NCI-H526 (cell line): ENCODE results near the gene DENND2A.
"Not testable (repeated sequence)": the region's sequence is repeated elsewhere in the genome, so short reads cannot be mapped to it uniquely, and the experiment has no call there.

ENCODE experiments used
- DNase-seq, 2 experiments: peaks; one replicate each; lab custom pipeline; 2025; lab: John Stamatoyannopoulos, UW

Gene DENND2A

DNA sequence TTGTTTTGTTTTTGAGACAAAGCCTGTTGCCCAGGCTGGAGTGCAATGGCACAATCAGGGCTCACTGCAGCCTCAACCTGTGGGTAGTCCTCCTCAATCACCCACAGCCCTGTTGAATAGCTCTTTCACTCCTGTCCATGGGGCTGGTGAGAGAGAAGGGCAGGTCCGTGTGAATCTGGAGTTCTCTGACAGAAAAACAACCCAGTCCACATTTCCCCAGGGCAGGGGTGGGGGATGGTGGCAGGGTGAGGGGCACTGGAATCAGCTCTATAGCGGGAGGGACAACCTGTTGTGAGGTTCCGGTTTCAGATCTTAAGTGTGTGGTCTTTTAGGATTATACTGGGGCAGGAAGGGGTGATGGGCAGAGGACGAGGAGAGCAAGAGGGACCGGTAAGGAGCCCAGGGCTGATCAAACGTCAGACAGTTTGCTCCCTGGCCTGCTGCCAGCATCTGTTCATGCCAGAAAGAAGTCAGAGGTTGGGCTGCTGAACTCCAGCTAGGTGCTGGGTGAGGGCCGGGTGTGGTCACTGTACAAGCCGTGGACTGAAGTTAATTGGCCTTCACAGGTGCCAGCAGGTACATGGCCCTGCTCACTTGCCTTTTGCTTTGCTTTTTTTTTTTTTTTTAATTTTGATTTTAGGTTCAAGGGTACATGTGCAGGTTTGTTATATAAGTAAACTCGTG, 128.2 kb downstream of the DENND2A start:
- peak in 1 of 2 experiments; percentile 65 for DNase-seq

DNA sequence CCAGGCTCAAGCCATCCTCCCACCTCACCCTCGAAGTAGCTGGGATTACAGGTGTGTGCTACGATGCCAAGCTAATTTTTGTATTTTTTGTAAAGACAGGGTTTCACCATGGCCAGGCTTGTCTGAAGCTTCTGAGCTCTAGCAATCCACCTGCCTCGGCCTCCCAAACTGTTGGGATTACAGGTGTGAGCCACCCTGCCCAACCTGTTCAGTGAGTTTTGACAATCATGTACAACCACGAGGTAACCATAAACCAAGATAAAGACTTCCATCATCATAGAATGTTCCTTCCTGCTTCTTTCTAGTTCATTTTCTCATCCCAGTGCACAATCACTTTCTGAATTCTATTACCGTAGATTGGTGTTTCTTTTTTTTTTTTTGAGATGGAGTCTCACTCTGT, 130.8 kb downstream of the DENND2A start:
- peak; percentile 19 to 30 for DNase-seq

- not testable (repeated sequence) for DNase-seq
These were observed 133.1 kb downstream of the DENND2A start for GRCh38 chr7:140507556-140507955.

- DNase-seq = peak; percentile 97 to 99
These were observed 133.7 kb downstream of the DENND2A start for GRCh38 chr7:140506788-140507464.

- peak in 1 of 2 experiments; percentile 14 for DNase-seq
These were observed 138.6 kb downstream of the DENND2A start for GRCh38 chr7:140501966-140502365.

- not testable (repeated sequence) for DNase-seq
These were observed 142.8 kb downstream of the DENND2A start for GRCh38 chr7:140497807-140498206.

GRCh38 chr7:140497241-140497769, 143.3 kb downstream of the DENND2A start:
- DNase-seq = no peak

DNA sequence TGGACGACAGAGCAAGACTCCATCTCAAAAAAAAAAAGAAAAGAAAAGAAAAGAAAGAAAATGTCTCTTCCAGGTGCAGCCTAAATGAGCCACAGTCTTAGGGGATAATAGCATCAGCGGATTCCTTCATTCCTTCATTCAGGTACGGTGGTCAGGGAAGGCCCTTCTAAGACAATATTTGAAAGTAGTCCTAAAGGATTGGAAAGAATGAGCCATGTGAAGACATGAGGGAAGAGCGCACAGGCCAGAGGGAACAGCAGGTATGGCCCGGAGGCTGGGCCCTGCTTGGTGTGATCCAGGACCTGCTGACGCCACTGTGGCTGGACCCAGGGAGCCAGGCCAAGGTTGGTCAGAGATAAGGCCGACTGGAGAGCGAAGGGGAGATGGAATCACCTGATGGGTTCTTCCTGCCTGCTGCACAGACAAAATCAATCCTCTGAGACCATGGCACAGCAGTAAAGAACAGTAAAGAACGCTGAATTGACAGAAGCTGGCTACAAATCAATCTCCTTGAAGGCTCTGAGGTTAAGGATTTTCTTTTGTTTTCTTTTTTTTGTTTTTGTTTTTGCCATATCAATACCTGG, 145.0 kb downstream of the DENND2A start:
- no peak for DNase-seq

DNA sequence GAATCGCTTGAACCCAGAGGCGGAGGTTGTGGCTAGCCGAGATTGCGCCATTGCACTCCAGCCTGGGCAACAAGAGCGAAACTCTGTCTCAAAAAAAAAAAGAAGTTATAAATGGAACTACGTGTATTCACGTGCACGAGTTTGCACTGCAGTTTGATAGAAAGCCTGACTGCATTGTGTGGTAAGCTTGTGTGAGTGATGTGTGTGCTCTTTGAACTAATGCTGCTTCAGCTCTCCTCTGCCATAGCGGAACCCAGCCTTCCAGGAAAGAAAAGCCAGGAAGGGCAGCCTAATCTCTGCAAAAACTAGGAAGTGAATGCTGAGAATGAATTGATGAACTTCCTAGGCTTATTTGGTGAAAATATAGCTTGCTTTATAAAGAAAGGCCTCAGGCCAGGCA, 145.7 kb downstream of the DENND2A start:
- DNase-seq = no peak

- no peak for DNase-seq
These were observed 151.6 kb downstream of the DENND2A start for GRCh38 chr7:140489026-140489359.

- DNase-seq = no peak
These were observed 154.9 kb downstream of the DENND2A start for GRCh38 chr7:140485500-140486265.

GRCh38 chr7:140484951-140485499, 155.6 kb downstream of the DENND2A start:
- no peak for DNase-seq

GRCh38 chr7:140484479-140484878, 156.1 kb downstream of the DENND2A start:
- DNase-seq = no peak

DNA sequence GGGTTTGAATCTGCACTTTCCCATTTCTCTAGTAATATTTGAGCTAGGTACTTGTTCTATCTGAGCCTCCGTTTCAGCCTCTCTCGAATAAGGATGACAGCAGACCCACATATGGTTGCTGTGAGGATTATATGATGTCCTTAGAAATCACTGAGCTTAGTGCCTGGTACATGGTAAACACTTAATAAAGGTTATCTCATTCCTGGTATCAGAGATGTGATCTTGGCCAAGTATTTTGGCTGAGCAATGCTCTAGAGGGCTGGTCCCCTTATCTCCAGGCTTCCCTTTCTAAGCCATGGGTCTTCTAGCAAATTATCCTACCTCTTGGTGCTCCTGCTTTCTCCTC, 160.9 kb downstream of the DENND2A start:
- no peak for DNase-seq

DNA sequence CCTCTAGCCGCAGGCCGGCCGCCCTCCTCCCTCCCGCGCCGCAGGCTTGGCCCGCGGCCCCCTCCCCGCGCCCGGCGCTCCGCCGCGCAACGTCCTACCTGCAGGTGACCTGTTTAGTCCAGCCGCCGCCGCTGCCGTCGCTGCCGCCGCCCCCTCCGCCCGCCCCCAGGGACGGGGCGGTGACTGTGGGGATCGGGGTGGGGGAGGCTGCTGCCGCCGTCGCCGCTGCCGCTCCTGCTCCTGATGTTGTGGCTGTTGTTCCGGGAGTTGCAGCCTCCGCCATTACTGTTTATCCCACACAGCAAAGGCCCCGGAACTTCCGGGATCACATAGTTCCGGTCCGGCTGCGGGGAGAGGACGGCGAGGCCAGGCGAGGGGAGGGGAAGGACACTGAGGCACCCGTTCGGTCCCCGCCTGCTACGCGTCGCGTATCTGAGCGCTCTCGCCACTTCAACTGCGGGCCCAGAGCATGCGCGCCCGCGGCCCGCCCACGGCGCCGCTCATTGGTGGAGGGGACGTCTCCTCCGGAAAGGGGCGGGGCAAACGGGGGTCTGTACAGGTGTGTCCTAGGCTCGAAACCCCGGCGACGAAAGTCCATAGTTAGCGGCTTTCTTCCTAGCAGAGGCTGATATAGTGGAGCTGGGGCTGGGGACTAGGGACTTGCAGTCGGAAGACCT, 161.4 kb downstream of the DENND2A start, which contains the start of gene MKRN1:
Gene MKRN1, minus strand, starts transcription at position 444 of the 677 bp plus-strand sequence. Its CDS starts 161 bp downstream, at position 283.
- DNase-seq = peak; percentile 97 to 99

DNA sequence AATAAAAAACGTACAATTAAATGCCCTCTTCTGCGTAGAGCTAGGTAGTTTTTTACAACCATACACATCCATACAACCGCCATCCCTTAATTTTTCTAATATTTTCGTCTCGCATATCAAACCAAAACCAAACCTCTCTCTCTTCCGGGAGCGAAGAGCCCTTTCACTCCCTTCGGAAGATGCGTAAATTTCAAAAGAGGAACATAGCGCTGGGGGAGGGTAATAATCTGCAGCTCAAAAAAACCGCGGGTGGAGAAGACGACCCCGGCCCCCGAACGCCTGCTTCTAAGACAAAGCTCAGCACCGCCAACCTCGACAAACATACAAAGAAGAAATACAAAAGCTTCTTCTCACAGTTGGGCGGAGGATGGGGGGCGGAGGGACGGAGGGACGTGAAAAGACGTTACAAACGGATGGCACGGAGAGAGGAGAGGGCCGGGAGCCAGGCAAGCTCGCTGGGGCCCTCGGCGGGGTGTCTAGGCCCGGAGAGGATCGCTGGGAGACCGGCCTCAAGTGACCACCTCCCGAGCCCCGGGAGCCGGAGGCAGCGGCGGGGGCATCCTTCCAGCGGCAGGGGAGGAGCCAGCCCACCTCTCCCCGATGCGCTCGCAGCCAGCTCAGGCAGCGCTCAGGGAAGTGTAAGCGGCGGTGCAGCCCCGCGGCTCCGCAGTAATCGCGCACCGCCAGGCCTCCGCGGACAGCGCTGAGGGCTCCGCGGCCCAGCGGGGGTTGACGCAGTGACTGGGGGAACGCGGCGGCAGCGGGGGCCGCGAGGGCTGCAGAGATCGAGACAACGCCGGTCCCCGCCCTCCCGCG, 162.2 kb downstream of the DENND2A start:
- peak; percentile 29 to 82 for DNase-seq

GRCh38 chr7:140476698-140477261, 163.8 kb downstream of the DENND2A start:
- DNase-seq = no peak

- peak; percentile 57 to 82 for DNase-seq
These were observed 164.8 kb downstream of the DENND2A start for GRCh38 chr7:140475747-140476333.
